Prostate gland (tissue), 2 donors: ENCODE measurements around the gene C2orf74. TPM values are rescaled to one million over a fixed set of nuclear protein-coding genes. Genes with fewer than 3 reads are reported as not detected.
"Not testable (repeated sequence)": the region's sequence is repeated elsewhere in the genome, so short reads cannot be mapped to it uniquely, and the experiment has no call there.

Experiments used
- DNase-seq: peaks from one replicate; pipeline ENCODE4 v3.0.0-alpha.2; 2019; ENCODE audit warnings: low spot score
- H3K27ac ChIP-seq, 2 donors: fragments of 200-600 bp; sonication (generic); 2 replicates each; pipeline ENCODE4 v1.5.1; 2017 to 2019
- H3K27me3 ChIP-seq: fragments of 200-600 bp; sonication (generic); replicated peaks from 2 replicates; pipeline ENCODE4 v1.5.1; 2019; ENCODE audit not compliant: insufficient read depth
- H3K36me3 ChIP-seq, 2 donors: fragments of 200-600 bp; sonication (generic); 1 replicate in 1 of 2; 2 replicates in 1 of 2; pipeline versions ENCODE4 v1.5.1 to v1.8.1; 2017 to 2019
- H3K4me1 ChIP-seq: fragments of 200-600 bp; sonication (generic); replicated peaks from 2 replicates; pipeline ENCODE4 v1.5.1; 2019
- H3K4me3 ChIP-seq, 2 donors: fragments of 200-600 bp; sonication (generic); 2 replicates each; pipeline ENCODE4 v1.5.1; 2017 to 2019
- H3K9me3 ChIP-seq: fragments of 200-600 bp; sonication (generic); 2 replicates; pipeline ENCODE4 v1.5.1; 2017
- POLR2A ChIP-seq: fragments of 450-650 bp; IDR thresholded peaks from one replicate; pipeline ENCODE4 v1.6.1; 2016; ENCODE audit warnings: antibody characterized with exemption, mild to moderate bottlenecking
- POLR2AphosphoS5 ChIP-seq: sonication (generic); formaldehyde crosslinking; IDR thresholded peaks from one replicate; pipeline ENCODE4 v1.6.1; 2017; ENCODE audit warnings: antibody characterized with exemption
- WGBS: methylation state at CpG from one replicate; pipeline ENCODE4 v1.1.5; 2018; 5-methylcytosine and 5-hydroxymethylcytosine counted together
- intact Hi-C: fragments of 100-400 bp; cut with DNase I; formaldehyde crosslinking; loops from one replicate; pipeline ENCODE4 v1.14.2; 2022
- total RNA-seq, 2 donors: library from RNA; depleted of rRNA; stranded (reverse); fragments of >200 nt; gene quantifications; one replicate each; pipeline ENCODE4 v1.1.0, GENCODE V29; 2016
- TF ChIP-seq, protein P1 (sequence below), 4 experiments: fragments of 200-600 bp in 2 of 4; fragments of 450-650 bp in 2 of 4; sonication (generic) in 2 of 4; IDR thresholded peaks; 1 replicate in 3 of 4; 2 replicates in 1 of 4; pipeline ENCODE4 v1.5.1; 2016 to 2019; ENCODE audit warnings: antibody characterized with exemption in 4 of 4, mild to moderate bottlenecking in 2 of 4, moderate library complexity in 2 of 4

The C2orf74 gene
- total RNA-seq, 2 donors from 2014 or later: 12.0 to 22.1 TPM

DNA sequence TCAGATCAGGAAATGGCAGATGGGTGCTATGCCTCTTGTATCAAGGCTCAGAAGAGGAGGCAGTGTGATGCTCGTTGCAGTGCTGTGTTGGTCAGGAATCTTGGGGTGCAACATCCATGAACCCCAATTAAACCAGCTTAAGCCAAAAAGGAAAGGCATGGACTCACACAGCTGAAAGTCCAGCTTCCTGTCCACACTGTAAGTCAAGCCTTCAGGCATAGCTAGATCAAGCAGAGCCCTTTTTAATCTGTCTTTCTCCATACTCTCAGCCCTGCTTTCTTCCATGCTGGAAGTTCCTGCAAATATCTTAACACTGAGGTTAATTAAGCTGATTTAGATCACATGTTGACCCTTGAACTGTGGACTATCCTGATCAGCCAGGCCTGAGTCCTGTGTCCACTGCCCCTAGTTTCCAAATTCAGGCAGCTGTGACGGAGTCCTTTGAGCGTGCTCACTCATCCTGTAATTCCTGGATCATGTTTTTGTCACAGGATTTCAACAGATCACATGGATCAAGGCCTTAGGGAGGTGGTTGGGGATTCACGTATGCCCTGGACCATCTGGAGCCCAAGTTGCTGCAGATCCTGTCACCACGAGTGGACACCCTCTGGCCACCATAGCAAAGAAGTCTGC lies 4.5 kb upstream of the C2orf74 start:
- no peaks in the 10 kb centered on the region for H3K27me3 ChIP-seq
- intact Hi-C loops: no loop called here
- no peaks in the 10 kb centered on the region for H3K36me3 ChIP-seq
- TF ChIP-seq, protein P1, sequence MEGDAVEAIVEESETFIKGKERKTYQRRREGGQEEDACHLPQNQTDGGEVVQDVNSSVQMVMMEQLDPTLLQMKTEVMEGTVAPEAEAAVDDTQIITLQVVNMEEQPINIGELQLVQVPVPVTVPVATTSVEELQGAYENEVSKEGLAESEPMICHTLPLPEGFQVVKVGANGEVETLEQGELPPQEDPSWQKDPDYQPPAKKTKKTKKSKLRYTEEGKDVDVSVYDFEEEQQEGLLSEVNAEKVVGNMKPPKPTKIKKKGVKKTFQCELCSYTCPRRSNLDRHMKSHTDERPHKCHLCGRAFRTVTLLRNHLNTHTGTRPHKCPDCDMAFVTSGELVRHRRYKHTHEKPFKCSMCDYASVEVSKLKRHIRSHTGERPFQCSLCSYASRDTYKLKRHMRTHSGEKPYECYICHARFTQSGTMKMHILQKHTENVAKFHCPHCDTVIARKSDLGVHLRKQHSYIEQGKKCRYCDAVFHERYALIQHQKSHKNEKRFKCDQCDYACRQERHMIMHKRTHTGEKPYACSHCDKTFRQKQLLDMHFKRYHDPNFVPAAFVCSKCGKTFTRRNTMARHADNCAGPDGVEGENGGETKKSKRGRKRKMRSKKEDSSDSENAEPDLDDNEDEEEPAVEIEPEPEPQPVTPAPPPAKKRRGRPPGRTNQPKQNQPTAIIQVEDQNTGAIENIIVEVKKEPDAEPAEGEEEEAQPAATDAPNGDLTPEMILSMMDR (IDR thresholded peaks at IDR 0.05): no peak
- TF ChIP-seq POLR2A (no peak), POLR2AphosphoS5 (no peak)
- H3K27ac ChIP-seq: no peak overlapping the region
- H3K4me3 ChIP-seq: no peak overlapping the region
- WGBS: 73% methylated on average over 5 of the region's 5 CpGs
- H3K4me1 ChIP-seq: no peaks in the 10 kb centered on the region
- H3K9me3 ChIP-seq: no peaks in the 10 kb centered on the region
- no peak for DNase-seq

DNA sequence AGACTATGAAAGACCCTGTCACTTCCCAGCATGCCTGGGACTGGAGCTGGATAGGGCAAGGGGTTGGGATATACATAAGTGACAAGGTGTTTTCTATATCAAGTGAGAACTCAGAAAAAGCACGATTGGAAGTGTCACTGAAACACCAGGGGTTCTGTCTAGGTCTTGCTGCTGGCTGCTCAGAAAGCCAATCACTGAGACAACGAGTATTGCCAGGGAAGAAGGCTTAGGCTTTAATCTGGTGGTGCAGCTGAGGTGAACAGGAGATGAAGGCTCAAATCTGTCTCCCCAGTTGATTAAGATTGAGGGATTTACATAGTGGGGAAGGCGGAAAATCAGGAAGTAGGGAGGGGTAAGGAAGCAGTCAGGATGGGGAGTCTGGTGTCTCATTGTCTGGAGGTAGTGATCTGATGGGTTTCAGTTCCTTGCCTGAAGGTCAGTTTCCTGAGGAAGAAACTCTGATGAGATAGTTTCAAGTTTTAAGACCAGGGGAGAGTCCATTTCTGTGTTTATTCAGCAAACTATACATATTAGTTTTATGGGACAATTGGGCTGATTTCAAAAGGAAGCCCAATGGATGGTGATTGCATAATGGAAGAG lies 3.5 kb upstream of the C2orf74 start:
- Histone ChIP-seq H3K27ac (no peak overlapping the region), H3K4me1 (no peaks in the 10 kb centered on the region), H3K27me3 (no peaks in the 10 kb centered on the region), H3K9me3 (no peaks in the 10 kb centered on the region), H3K4me3 (no peak overlapping the region), H3K36me3 (no peaks in the 10 kb centered on the region)
- DNase-seq: no peak
- 79% methylated on average over 3 of the region's 3 CpGs for WGBS
- TF ChIP-seq, protein P1 (IDR thresholded peaks at IDR 0.05): no peak
- intact Hi-C loops: no loop called here

DNA sequence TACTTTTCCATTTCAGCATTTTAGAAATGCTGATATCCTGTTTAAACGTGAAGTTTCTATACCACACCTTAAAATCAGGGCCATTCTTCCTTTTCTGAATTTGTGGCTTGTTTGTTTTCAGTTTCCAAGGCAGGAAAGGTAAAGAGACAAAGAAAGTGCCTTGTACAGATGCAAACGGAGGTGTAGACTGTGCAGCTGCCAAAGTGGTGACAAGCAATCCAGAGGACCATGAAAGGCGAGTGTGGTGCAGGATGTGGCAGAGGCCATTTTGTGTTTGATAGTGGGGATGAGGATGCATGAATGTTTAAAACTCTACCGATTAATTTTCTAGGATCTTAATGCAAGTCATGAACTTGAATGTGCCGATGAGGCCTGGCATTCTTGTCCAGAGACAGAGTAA lies 733 bp downstream of the C2orf74 start:
- TF ChIP-seq, protein P1 (IDR thresholded peaks at IDR 0.05): no peak
- TF ChIP-seq POLR2AphosphoS5 (no peak), POLR2A (no peak)
- WGBS: 83% methylated on average over 5 of the region's 5 CpGs
- no peaks in the 10 kb centered on the region for H3K27me3 ChIP-seq
- H3K36me3 ChIP-seq: peaks cover 0 to 3% of the 10 kb centered on the region in 2 donors
- no peak overlapping the region for H3K4me3 ChIP-seq
- H3K9me3 ChIP-seq: no peaks in the 10 kb centered on the region
- no peaks in the 10 kb centered on the region for H3K4me1 ChIP-seq
- no peak overlapping the region for H3K27ac ChIP-seq
- intact Hi-C loops: no loop called here
- DNase-seq: no peak

DNA sequence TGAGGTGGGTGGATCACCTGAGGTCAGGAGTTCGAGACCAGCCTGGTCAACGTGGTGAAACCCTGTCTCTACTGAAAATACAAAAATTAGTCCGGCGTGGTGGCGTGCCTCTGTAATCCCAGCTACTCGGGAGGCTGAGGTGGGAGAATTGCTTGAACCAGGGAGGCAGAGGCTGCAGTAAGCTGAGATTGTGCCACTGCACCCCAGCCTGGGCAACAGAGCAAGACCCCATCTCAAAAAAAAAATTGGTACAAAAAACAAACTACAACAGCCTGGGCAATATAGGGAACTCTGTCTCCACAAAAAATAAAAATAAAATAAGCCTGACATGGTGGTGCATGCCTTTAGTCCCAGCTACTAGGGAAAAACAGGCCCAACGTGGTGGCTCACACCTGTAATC lies 3.1 kb downstream of the C2orf74 start:
- H3K27me3 ChIP-seq, H3K27ac ChIP-seq, H3K36me3 ChIP-seq, H3K4me1 ChIP-seq, H3K4me3 ChIP-seq, intact Hi-C loops, H3K9me3 ChIP-seq, DNase-seq: not testable (repeated sequence)
- WGBS: over 99% methylated on average over 7 of the region's 7 CpGs

DNA sequence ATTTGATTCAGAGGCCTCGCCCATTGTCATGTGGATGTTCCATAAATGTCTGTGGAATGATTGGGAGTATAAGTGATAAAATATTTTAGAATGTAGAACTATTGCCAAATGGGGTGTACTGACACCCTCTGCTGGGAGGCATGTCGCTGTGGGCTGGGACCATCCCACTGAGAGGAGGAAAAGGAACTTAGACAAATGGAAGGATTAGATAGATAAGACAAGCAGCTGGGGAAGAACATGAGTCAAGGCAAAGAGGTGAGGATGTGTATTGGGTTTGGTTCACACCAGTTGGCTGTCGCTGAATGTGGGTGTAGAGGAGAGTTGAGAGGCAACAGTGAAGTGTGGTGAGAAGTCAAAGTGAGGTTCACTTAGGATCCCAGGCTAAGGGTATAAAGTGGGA lies 4.0 kb downstream of the C2orf74 start:
- Histone ChIP-seq H3K4me1 (no peaks in the 10 kb centered on the region), H3K4me3 (no peak overlapping the region), H3K27me3 (no peaks in the 10 kb centered on the region), H3K36me3 (peaks cover 0 to 3% of the 10 kb centered on the region in 2 donors), H3K9me3 (no peaks in the 10 kb centered on the region), H3K27ac (no peak overlapping the region)
- TF ChIP-seq, protein P1 (IDR thresholded peaks at IDR 0.05): no peak
- no peak for TF ChIP-seq POLR2A
- no peak for TF ChIP-seq POLR2AphosphoS5
- 89% methylated on average over 3 of the region's 3 CpGs for WGBS
- DNase-seq: no peak
- intact Hi-C loops: no loop called here
